Suppressor macrophage treated with lipopolysaccharide for 1 hour (primary cell): ENCODE results near the gene CCDC116.
A peak's percentile ranks its signal among the peaks of the same experiment; 100 is the strongest.
"Not testable (repeated sequence)": the region's sequence is repeated elsewhere in the genome, so short reads cannot be mapped to it uniquely, and the experiment has no call there.

ENCODE experiments used
- DNase-seq, 3 donors: peaks; one replicate each; pipeline ENCODE4 v3.0.0-alpha.2; 2020 to 2022

Gene CCDC116

GRCh38 chr22:21611210-21611977 lies 21.2 kb upstream of the CCDC116 start:
- DNase-seq: no peak

DNA sequence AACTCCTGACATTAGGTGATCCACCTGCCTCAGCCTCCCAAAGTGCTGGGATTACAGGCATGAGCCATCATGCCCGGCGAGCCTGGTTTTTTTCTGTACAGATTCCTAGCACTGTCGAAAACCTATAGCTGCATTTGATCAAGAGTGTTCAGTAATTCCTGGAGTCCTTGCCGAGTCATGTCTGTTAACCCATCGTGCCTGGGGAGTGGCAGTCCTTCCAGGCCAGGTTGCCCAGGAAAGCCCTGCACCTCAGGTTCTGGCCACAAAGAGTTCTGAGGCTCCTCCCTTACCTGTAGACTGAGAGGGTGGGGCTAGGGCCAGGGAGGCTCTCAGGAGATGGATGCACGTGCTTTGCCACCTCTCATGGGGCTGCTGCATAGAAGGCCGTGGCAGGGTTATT lies 19.7 kb upstream of the CCDC116 start:
- DNase-seq: no peak

DNA sequence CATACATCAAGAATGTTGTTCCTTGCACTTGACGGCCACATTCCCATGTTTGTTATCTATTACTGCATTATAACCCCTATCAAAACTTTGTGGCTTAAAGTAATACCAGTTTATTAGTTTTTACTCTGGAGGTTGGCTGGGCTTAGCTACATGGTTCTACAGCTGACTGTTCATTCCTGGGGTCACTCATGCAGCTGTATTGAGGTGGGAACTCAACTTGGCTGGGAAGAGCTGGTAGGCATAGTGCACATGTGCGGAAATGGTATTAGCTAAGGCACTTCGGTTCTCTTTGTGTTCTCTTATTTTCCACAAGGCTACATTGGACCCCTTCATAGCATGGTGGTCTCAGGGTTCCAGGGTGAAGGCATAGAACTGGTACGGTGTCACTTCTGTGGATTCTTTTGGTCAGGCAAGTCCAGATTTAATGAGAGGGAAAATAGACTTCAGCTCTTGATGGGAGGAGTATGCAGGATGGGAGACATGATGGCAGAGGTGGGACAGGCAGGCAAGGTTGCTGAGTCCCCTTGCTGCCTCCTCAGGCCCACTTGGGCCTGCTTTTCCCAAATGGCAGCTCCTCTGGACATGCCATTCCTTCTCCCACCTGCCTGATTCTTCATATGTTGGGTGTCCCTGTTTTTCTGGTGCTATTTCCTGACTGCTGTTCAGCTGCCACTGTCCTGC lies 18.9 kb upstream of the CCDC116 start:
- DNase-seq: no peak

DNA sequence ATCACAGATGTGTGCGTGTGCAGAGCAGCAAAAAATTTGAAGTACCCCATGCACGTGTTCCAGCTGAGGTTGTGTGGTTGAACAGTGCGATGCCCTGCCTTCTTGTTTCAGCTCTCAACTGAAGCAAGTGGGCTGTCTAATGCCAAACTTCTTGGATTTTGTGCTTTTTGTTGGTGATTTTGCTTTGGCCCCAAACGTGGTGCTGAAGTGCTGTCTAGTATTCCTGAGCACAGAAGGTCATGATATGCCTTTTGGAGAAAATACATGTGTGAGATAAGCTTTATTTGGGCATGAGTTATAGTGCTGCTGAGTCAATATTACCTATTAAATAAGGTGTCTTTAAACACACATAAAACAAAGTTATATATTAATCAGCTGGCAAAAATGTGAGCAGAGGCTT lies 16.8 kb upstream of the CCDC116 start:
- no peak for DNase-seq

GRCh38 chr22:21617337-21617736 lies 15.2 kb upstream of the CCDC116 start:
- not testable (repeated sequence) for DNase-seq

GRCh38 chr22:21621025-21621424 lies 11.5 kb upstream of the CCDC116 start:
- no peak for DNase-seq

- DNase-seq: peak; percentile 76 to 81 (median 78)
Measured at GRCh38 chr22:21622011-21622918, 10.3 kb upstream of the CCDC116 start.

- no peak for DNase-seq
Measured at GRCh38 chr22:21622919-21623647, 9.5 kb upstream of the CCDC116 start.

GRCh38 chr22:21623648-21623970 lies 9.0 kb upstream of the CCDC116 start:
- no peak for DNase-seq

DNA sequence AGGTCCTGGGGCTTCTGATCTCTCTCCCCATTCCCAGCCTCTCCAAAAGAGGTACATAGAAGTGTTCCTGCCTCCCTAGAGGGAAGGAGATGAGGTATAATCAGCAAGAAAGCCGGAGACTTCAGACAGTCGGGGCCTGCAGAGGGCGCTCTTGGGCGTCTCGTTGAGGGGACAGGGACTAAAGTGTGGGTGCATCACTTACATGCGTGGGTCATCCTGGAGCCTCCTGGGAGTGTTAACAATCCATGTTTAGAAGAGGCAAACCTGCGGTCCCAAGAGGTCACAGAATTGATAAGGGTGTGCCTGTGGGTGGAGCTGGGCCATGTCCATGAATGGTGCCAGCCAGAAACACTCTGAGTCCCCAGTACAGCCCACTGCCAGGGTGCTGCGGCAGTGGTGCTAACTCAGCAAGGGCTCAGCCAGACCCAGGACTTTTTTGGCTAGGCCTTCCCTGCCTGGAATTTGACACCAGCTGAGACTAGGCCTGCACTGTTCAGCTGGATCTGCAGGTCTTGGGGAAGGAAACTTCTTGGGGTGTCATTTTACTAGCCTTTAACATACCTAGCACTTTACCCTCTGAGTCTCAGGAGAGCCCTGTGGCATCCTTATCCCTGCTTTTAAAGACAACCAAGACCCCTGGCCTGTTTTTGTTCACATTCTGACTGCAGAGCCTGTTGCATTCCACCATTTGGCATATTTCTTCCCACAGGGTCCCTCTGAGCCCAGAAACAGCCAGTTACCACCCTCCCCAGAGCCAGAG lies 8.3 kb upstream of the CCDC116 start:
- DNase-seq: peak; percentile 34 to 59 (median 34)

- DNase-seq: no peak
Measured at GRCh38 chr22:21624880-21625791, 7.4 kb upstream of the CCDC116 start.

DNA sequence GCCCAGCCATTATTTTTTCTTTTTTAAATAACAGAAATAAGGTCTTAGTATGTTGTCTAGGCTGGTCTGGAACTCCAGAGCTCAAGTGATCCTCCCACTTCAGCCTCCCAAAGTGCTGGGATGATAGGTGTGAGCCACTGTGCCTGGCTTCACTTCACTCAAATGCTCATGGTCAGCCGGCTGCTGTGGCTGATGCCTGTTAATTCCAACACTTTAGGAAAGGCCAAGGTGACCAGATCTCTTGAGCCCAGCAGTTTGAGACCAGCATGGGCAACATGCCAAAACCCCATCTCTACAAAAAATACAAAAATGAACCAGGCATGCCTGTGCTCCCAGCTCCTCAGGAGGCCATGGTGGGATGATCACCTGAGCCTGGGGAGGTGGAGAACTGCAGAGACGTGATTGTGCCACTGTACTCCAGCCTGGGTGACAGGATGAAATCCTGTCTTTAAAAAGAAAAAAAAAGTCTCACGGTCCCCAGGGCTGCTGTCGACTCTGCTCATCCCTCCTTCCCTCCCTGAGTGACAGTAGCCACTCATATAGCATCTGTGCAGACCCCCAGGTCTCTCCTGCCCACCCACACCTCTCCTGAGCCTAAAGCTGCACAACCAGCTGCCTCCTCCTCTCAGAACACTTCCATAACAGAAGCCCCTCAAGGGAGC lies 6.4 kb upstream of the CCDC116 start:
- DNase-seq: no peak

- no peak for DNase-seq
Measured at GRCh38 chr22:21626735-21627469, 5.7 kb upstream of the CCDC116 start.

GRCh38 chr22:21628386-21629254 lies 3.9 kb upstream of the CCDC116 start:
- DNase-seq: no peak

DNA sequence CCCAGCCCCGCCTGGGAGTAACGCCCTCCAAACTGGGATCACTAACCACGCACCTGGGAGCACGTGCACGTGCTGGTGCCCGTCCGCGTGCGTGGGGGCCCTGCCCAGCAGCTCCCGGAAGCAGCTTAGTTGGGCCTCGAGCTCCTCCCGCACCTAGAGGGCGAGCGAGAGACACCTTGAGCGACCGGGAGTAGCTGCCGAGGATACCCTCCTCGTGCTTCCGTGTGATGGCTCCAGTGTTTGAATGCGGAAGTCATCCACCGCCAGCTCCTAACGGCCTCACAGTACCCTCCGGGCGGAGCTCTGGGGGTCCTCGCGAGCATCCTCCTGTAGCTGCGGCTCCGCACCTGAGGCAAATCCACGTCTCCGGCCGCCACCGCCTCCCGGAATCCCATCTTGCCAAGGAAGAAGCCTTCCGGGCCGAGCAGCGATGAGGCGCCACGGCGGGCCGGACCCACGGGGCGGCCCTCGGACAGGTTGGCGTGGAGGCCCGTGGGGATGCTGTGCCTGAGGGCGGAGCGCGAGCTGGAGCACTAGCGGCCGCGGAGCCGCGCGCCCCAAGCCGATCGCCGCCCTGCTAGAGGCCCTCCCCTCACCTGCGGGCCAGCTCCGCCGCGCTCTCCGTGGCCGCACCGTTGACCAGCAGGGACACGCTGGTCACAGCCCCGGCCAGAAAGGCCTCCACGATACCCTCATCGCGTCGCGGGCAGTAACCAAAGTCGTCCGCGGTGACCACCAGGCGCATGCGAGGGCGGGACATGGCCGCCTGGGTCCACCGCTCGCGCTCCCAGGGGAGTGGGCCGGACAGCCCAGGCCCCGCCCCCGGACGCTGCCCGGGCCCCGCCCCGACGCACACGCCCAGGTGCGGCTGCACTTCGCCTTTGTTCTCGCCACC lies 3.1 kb upstream of the CCDC116 start, which contains the start of gene YDJC:
Gene YDJC (minus strand): TSS at position 768 of the 895 bp plus-strand sequence. CDS start 8 bp downstream, at position 760.
- peak; percentile 94 to 98 (median 98) for DNase-seq

DNA sequence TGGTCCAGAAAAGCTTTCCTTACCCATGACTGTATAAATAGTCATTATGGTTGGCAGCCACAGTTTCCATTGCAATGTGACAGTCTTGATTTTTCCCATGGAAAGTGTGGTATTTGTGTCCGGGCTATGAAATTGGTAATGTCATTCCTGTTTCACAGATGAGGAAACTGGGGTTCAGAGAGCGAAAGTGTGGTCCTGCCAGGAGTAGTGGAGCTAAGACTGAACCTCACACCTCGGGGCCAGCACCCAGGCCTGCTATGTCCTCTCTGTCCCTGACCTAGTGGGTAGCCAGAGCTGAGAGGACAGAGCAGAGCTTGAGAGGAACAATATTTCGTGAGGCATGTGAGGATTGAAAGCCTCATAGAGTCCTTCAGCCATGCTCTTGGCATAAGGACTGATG lies 1.5 kb upstream of the CCDC116 start:
- no peak for DNase-seq

- DNase-seq: no peak
Measured at GRCh38 chr22:21632931-21633330, 371 bp downstream of the CCDC116 start.
